ENCODE data around the gene MFAP2.

Gene MFAP2

DNA sequence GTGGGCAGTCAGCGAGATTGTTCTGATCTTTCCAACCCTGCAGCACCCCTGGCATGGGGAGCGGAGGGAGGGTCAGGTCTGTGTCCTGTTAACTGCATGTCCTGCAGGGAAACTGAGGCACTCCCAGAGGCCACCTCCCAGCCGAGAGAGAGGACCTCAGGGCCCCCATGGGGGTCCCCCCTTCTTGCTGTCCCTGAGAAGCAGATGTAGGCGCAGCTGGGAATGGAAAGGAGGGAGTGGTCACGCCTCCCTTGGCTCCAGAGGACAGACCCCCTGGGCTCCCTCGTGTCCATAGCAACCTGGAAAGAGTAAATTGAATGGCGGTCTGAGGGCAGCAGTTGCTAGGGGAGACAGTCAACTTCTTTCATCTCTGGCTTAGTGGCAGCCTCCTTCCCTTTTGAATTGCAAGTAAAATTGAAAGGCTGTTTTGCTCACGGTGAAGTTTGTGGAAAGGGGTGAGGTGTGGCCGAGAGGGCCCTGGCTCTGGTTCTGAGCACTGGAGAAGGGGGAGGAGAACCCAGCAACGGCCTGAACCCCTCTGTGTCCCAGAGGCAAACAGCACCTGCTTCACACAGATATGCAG lies 53.8 kb downstream of the MFAP2 start:
- no peak for DNase-seq

DNA sequence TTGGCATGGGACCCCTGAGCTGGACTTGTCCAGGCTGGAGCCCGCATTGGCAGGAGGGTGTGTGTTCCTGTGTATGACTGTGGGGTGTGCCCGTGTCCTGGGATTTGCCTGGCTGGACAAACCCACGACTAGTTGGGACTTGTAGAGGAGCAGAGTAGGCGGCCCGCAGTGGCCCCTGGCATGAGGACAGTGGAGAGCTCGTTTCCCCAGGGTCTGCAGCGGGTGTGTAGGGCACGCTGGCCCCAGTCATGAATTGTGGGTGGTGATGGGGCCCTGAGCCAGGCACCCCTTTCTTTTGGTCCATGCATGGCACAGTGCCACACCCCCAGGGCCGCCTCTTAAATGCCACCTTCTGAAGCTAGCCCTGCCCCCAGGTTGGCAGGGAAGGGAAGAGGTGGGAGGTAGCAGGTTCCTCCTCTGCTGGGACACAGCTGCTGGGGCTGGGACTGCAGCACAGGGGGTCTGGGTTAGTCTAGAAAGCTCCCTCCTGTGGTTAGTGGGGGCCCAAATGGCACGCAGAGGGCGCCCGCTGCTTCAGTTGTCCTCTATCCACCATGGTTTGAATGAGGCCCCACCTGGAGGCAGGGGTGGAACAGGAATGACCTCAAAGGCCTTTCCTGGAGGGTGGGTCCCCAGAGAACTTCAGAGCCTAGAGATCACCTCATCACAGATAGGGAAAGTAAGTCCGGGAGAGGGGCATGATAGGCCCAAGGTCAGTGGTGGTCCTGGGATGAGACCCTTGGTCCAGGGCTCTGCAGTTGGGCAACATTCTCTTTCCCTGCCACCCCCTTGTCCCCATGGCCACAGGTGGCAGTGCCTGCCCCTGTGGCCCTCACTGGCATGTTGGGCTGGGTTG lies 54.6 kb downstream of the MFAP2 start:
- no peak for DNase-seq

DNA sequence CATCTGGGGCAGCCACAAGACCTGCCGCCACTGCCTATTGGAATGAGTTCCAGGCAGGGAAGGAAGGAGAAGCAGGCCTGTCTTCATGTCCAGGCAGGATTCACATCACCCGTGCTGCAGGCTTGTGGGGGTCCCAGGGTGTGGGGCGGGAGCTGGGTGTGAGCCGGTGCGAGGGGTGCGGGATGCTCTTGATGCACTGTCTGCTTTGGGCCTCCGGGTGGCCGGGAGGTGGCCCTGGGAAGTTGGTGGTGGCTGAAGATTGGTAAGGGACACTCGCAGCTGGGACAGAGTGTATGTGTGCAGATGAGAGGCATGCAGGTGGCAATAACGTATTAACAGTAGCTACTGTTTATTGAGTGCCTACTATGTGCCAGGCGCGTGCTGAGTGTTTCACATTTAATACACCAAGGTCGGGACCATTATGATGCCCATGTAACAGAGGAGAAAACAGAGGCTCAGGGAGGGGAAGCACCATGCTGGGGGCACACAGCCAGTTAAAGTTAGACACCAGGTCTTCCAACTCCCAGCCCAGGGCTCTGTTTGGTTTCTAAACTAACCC lies 55.4 kb downstream of the MFAP2 start:
- DNase-seq, result no peak

All from suppressor macrophage (primary cell).